SU-DHL-6 (cell line): ENCODE results near the gene DHRS1.

Source experiments
- H2AFZ ChIP-seq: fragments of 200-600 bp; sonication (generic); 2 replicates; pipeline ENCODE4 v1.6.1; 2014; ENCODE audit warnings: low read depth, mild to moderate bottlenecking, moderate library complexity, mixed read lengths, antibody characterized with exemption, low read length; ENCODE audit not compliant: severe bottlenecking
- H3F3A ChIP-seq: fragments of 200-600 bp; shearing (Covaris generic); 2 replicates; pipeline ENCODE4 v1.6.0; 2016; ENCODE audit warnings: antibody characterized with exemption, mild to moderate bottlenecking; ENCODE audit not compliant: insufficient read depth
- H3K27ac ChIP-seq: fragments of 200-600 bp; sonication (generic); 2 replicates; pipeline ENCODE4 v1.5.1; 2016; ENCODE audit warnings: low read depth, mild to moderate bottlenecking, low read length, moderate library complexity, mixed read lengths
- H3K27me3 ChIP-seq: fragments of 200-600 bp; sonication (generic), shearing (Covaris generic); 2 replicates; pipeline ENCODE4 v1.6.0; 2014; ENCODE audit warnings: mild to moderate bottlenecking, low read length
- H3K36me3 ChIP-seq: fragments of 200-600 bp; sonication (generic); 2 replicates; pipeline ENCODE4 v1.6.1; 2014; ENCODE audit warnings: mild to moderate bottlenecking, low read length, mixed read lengths
- H3K4me2 ChIP-seq: fragments of 300-600, 200-600 bp; shearing (Covaris generic), sonication (generic); 2 replicates; pipeline ENCODE4 v1.6.0; 2014; ENCODE audit warnings: low read length, low read depth, mild to moderate bottlenecking; ENCODE audit not compliant: poor library complexity, severe bottlenecking
- H3K4me3 ChIP-seq: fragments of 200-600 bp; sonication (generic); 2 replicates; pipeline ENCODE4 v1.5.1; 2014; ENCODE audit warnings: antibody characterized with exemption, low read length, mild to moderate bottlenecking, mixed read lengths; ENCODE audit not compliant: insufficient read depth, poor library complexity, severe bottlenecking
- H3K79me2 ChIP-seq: fragments of 200-600 bp; sonication (generic); 2 replicates; pipeline ENCODE4 v1.6.1; 2014; ENCODE audit warnings: mild to moderate bottlenecking, low read length, moderate library complexity; ENCODE audit not compliant: insufficient read depth
- H3K9ac ChIP-seq: fragments of 200-600 bp; sonication (generic); 2 replicates; pipeline ENCODE4 v1.7.0; 2014; ENCODE audit warnings: mild to moderate bottlenecking, low read length
- H3K9me2 ChIP-seq: fragments of 200-600 bp; sonication (generic); replicated peaks from 2 replicates; pipeline ENCODE4 v1.6.1; 2014; ENCODE audit warnings: low read length; ENCODE audit not compliant: insufficient read depth
- H3K9me3 ChIP-seq: fragments of 200-600 bp; sonication (generic); 2 replicates; pipeline ENCODE4 v1.6.1; 2014; ENCODE audit warnings: low read length, mixed read lengths; ENCODE audit not compliant: insufficient read depth
- H4K20me1 ChIP-seq: fragments of 200-600 bp; sonication (generic); 2 replicates; pipeline ENCODE4 v1.6.1; 2014; ENCODE audit warnings: low read depth, mild to moderate bottlenecking, antibody characterized with exemption, low read length, moderate library complexity, mixed read lengths
- EZH2phosphoT487 ChIP-seq: fragments of 200-600 bp; sonication (generic), shearing (Covaris generic); conservative IDR thresholded peaks from 2 replicates; pipeline ENCODE4 v1.6.1; 2018; ENCODE audit warnings: mild to moderate bottlenecking, antibody characterized with exemption, low read length, moderate library complexity, mixed read lengths
- TF ChIP-seq, protein P1 (sequence below): fragments of 200-600 bp; sonication (generic); IDR thresholded peaks from one replicate; pipeline ENCODE4 v1.5.1; 2017; ENCODE audit warnings: antibody characterized with exemption, mild to moderate bottlenecking, low read length, moderate library complexity; ENCODE audit not compliant: insufficient read depth, poor library complexity, severe bottlenecking

Gene DHRS1

DNA sequence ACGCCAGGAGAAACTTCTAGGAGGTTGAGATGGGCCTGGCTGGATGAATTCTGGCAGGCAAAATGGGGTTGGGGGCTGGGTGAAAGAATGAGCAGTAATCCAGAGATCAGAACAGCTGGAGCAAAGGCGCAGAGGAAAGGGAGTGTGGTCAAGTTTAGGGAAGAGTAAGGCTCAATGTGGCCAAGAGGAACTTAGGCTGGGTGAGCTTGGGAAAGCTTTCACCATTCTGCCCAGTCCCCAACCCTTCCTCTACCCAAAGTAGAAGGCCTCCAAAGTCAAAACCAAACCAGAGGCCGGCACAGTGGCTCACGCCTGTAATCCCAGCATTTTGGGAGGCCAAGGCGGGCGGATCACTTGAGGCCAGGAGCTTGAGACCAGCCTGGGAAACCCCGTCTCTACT, 17.9 kb downstream of the DHRS1 start:
- Histone ChIP-seq H3K4me3 (no peak overlapping the region), H3K9ac (no peak overlapping the region), H3K9me2 (no peaks in the 10 kb centered on the region), H2AFZ (no peak overlapping the region), H3K27me3 (no peaks in the 10 kb centered on the region), H3K27ac (no peak overlapping the region), H3F3A (no peaks in the 10 kb centered on the region), H3K36me3 (no peaks in the 10 kb centered on the region), H3K9me3 (no peaks in the 10 kb centered on the region), H4K20me1 (no peaks in the 10 kb centered on the region), H3K4me2 (no peak overlapping the region), H3K79me2 (no peaks in the 10 kb centered on the region)
- TF ChIP-seq EZH2phosphoT487, result no peak
- TF ChIP-seq, protein P1, sequence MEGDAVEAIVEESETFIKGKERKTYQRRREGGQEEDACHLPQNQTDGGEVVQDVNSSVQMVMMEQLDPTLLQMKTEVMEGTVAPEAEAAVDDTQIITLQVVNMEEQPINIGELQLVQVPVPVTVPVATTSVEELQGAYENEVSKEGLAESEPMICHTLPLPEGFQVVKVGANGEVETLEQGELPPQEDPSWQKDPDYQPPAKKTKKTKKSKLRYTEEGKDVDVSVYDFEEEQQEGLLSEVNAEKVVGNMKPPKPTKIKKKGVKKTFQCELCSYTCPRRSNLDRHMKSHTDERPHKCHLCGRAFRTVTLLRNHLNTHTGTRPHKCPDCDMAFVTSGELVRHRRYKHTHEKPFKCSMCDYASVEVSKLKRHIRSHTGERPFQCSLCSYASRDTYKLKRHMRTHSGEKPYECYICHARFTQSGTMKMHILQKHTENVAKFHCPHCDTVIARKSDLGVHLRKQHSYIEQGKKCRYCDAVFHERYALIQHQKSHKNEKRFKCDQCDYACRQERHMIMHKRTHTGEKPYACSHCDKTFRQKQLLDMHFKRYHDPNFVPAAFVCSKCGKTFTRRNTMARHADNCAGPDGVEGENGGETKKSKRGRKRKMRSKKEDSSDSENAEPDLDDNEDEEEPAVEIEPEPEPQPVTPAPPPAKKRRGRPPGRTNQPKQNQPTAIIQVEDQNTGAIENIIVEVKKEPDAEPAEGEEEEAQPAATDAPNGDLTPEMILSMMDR, result no peak

DNA sequence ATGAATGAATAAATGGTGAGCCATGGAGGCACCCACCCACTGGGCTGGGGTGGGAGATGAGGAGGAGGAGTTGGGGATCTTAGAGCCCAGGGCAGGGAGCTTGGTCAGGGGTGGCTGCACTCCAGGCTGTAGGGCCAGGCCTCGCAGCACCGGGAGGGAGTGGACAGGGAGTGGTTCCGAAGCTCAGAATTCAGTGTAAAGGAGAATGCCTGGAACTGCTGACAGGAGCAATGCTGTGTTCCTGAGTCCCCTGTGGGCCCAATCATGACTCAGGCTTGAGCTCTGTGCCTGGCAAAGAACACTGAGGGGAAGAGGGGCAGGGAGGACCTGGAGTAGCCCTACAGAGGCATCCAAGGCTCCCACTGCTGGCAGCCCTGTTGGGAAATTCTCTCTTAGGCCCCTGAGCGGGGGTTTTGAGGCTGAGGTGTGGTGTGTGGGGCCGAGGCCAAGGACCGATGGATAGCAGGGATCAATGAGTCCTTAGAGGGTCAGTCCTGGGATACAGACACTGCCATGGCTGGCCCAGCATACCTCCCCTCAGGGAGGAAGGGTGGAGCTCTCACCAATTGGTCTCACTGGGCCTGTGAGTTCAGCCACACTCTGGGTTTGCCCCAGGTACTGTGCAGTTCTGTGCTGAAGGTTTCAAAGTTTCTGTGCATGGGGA, 18.7 kb downstream of the DHRS1 start:
- Histone ChIP-seq H3K36me3 (no peaks in the 10 kb centered on the region), H3K9ac (no peak overlapping the region), H3K27ac (no peak overlapping the region), H2AFZ (no peak overlapping the region), H3K9me2 (no peaks in the 10 kb centered on the region), H3K79me2 (no peaks in the 10 kb centered on the region), H3K4me3 (no peak overlapping the region), H3K9me3 (no peaks in the 10 kb centered on the region), H3F3A (no peaks in the 10 kb centered on the region), H3K27me3 (no peaks in the 10 kb centered on the region), H4K20me1 (no peaks in the 10 kb centered on the region), H3K4me2 (no peak overlapping the region)
- no peak for TF ChIP-seq EZH2phosphoT487
- TF ChIP-seq, protein P1, result no peak

DNA sequence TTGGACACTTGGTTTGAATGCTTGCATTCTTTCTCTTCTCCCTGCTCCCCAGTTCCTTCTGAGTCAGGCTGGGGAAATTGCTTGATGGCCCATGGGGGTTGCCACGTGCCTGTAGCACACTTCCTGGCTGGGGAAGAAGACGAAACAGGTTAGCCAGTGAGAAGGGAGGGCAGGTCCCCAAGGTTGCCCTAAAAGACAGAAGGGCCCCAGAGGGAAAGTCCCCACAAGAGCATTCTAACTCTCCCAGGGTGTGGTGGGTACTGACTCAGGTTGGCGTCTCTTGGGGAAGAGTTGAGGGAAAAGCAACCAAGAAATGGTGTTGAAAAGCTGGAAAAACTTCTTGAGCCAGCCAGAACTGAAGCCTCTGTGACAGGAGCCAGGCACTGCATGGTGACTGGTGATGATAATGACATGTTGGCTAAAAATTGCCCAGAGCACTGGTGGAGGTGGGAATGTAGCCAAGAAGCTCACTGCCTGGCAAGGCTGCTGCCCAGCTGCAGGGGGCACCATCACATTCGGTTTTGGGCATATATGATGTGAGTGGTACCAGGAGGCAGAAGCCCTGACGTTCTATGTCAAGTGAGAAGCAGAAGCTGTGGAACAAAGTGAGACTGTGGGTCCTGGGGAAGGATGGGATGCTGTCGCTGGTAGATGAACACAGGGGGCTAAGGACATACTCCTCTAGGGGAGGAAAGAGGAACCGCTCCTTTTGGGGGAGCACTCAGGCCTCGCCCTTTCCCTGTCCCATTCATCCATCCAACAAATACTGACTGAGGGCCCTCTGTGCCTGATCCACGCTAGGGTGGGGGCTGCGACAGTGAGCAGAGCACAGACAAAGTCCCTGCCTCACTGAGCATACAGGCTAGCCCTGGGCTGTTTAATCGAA, 20.0 kb downstream of the DHRS1 start:
- Histone ChIP-seq H3K36me3 (no peaks in the 10 kb centered on the region), H2AFZ (no peak overlapping the region), H3K4me3 (no peak overlapping the region), H3K9ac (no peak overlapping the region), H3K27me3 (no peaks in the 10 kb centered on the region), H3F3A (no peaks in the 10 kb centered on the region), H3K79me2 (no peaks in the 10 kb centered on the region), H3K9me2 (no peaks in the 10 kb centered on the region), H3K9me3 (no peaks in the 10 kb centered on the region), H3K27ac (no peak overlapping the region), H3K4me2 (no peak overlapping the region), H4K20me1 (no peaks in the 10 kb centered on the region)
- no peak for TF ChIP-seq EZH2phosphoT487
- TF ChIP-seq, protein P1, result peak; percentile 37
